Stimulated activated CD4-positive, alpha-beta T cell treated with anti-CD3 and anti-CD28 coated beads, Interleukin-15, amount 100 ng/mL, for 1 hour (primary cell): ENCODE results near the gene SYCE1L.
A peak's percentile ranks its signal among the peaks of the same experiment; 100 is the strongest.
"Not testable (repeated sequence)": the region's sequence is repeated elsewhere in the genome, so short reads cannot be mapped to it uniquely, and the experiment has no call there.

Source experiments
- DNase-seq, 2 donors: peaks; one replicate each; pipeline ENCODE4 v3.0.0-alpha.2; 2020; ENCODE audit warnings: low read depth in 1 of 2, low spot score in 1 of 2

SYCE1L gene

DNA sequence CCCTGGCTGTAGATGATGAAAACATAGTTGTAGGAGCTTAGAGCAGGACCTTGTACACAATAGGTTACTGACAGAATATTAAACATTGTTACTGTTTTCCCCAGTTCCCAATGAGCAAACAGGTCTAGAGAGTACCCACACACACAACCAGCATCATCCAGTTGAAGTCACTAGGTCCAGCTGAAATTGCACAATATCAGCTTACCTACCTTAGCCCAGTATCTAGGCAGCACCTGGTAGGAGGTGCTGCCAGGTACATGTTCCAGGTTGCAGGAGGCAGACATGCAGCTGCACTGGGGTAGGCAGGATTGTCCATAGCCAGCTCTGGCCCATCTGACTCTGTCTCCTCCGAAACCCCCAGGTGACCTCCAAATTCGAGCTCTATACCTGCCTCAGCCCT, 1.5 kb upstream of the SYCE1L start:
- DNase-seq: no peak

DNA sequence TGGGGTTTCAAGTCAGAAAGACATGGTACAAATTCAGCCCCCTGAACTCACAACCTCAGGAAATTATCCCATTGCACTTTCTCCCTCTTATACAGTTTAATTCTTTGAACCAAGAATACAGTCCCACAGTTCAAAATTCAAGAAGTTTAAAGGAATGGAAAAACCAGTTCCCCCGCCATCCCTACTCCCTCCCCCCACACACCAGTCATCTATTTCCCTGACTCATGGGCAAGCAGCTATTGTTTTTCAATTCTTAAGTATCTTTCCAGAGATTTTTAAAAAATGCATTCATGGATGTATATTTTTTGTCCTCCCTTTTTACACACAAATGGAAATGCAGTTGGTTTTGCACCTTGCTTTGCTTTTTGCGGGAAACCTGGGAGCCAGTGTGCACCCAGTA, 7.3 kb downstream of the SYCE1L start:
- DNase-seq: no peak

DNA sequence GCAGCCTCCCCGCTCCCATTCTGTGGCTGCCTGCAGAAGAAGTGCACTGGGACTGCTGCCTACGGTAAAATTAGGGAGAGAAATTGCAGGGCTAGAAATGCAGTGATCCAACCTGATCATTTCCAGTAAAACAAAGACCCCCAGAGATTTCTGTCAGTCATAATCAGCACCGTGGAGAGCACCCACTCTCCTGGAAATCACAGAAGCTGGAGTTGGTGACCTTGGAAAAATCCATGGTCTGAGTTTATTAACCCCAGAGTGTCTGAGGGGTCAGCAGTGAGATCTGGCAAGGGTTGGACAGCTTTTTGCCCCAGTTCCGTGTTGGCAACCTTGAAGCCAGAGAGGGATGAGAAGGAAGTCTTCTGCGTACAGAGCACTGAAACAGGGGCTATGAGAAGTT, 7.8 kb downstream of the SYCE1L start:
- no peak for DNase-seq

DNA sequence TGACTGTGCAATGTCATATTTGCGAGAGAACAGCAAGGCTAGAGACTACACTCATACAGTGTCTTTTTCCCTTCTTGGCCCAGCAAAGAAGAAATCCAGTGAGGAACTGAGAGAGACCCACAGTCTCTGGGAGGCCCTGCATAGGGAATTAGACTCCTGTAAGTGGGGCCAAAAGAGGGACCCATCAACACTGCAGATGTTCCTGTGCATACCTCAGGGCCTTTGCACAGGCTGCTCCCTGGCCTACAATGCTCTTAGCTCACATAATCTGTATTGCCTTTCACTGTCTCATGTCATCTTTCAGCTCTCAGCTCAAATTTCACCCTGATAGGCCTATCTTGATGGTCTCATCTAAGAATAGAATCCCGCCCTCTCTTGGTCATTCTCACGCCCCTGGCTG, 9.2 kb downstream of the SYCE1L start:
- no peak for DNase-seq

DNA sequence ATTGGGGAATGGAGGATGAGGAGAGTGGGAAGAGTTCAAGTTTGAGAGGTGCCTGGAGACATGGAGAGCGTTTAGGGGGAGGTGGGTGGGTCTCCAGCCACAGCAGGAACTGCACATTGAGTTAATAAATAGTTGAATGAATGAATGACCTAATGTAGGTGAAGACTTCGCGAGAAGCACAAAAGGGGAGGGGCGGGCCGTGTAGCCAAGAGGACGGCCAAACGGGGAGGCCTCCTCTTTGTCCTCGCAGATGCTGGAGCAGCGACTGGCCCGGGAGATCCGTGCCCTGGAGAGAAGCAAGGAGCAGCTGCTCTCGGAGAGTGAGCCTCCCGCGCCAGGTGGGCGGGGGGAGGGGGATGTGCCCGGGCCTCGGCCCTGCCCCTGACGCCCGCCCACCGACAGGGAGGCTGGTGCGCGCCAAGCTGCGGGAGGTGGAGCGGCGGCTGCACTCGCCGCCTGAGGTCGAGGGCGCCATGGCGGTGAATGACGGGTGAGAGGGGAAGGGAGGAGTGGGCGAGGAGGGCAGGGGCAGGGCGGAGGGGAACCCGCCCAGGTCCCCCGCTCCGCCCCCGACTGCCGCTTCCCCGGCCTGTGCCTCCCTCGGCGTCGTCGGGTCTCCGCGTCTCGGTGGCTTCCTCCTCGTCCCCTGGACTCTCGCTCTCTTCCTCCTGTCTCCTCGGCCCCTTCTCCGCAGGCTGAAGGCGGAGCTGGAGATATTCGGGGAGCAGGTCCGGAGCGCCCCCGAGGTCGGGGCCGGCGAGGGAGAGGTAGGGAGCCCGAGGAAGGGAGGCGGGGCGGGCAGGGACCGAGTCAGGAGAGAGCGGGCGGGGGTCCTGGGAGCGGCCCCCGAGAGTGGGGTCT, 12.9 kb downstream of the SYCE1L start:
- peak; percentile 39 to 61 for DNase-seq

DNA sequence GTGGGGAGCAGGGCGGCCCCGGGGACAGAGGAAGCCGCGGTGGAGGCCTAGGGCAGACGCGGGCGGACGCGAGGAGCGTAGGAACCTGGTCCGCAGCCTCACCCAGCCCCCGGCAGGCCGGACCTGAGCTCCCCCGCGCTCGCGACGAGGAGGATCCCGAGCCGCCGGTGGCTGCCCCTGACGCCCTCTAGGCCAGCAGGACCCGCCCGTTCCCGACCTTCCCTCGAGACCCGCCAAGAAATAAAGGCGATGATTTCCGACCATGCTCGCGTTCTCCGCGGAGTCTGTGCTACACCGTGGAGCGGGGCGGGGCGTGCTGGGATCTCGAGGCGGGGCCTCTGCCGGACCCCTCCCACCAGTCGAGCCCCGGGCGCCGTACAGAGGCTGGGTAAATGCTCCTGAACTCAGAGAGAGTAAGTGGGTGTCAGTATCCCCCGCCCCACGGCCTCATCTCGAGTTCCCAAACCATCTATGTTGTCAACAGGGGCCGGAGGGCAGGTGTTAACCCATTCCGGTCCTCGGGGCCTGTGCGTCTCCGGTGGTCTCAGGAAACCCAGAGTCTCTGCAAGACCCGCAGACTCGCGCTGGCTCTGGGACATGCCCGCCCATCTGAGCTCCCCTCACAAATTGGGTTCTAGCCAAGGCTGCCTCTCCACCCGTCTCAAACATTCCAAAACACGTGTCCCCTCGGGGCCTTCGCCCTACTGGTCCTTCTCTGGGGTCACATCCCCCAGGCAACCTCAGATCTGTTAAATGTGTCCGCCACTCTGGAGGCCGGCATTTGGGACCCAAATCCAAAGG, 13.7 kb downstream of the SYCE1L start:
- DNase-seq: peak; percentile 56 to 67

DNA sequence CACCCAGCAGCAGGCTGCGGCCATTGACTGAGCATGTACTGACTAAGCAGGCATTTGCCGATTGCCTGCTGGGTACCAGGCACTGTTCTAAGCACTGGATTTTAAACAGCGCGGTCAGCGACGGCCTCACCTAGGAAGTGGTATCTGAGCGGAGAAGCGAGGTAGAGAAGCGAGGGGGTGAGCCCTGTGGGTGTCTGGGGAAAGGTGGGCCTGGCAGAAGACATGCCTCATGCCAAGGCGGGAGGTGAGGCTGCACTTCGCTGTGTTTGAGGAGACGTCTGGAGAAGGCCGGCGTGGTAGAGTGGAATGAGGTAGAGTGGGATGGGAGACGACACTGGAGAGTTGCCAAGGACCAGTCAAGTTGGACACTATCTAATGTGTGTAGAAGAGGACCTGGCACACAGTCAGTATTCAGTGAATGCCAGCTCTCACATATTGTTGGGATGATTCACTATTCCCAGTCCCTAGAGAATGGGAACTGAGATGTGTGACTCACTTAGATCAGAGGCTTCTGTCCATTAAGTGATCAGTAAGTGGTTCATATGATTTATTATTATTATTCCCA, 14.4 kb downstream of the SYCE1L start:
- DNase-seq: no peak

DNA sequence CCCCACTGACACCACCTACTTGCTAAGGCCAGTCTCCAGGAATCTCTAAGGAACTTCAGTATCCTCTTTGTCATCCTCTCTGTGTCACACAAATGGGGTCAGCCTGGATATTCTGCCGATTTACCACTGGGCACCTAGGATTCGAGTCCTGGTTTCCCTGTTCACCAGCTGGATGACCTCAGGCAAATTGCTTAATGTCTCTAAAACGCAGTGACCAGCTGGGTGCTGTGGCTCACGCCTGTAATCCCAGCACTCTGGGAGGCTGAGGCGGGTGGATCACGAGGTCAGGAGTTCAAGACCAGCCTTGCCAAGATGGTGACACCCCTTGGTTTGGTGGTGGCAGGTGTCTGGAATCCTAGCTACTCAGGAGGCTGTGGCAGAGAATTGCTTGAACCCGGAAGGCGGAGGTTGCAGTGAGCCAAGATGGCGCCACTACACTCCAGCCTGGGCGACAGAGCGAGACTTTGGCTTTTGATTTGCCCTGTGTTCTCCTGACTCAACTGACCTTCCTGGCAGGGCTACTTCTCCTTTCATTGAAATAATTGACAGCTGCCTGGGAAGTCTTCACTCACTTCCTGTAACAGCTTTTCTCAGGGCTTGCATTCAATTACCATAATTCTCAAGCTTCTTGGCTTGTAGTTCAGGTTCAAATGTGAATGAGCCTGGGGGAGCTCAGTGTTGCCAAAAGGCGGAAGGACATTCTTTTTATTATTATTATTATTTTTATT, 15.4 kb downstream of the SYCE1L start:
- DNase-seq: no peak

DNA sequence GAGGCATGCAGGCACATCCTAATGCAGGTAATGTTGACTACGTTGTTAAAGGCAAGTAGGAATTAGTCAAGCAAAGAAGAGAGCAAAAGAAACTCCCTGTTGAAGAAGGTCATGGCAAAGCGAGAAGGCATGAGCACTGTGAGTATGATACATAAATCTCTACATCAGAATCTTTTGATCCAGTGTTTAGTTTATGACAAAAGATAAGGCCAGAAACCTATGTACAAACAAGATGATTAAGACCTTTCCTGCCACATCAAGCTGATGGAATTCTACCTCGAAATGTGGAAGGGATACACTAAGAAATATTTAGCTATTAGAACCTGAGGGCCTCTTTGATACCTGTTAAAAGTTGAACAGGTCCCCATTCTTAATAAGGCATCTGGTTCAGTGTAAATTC, 20.2 kb downstream of the SYCE1L start:
- DNase-seq: no peak

DNA sequence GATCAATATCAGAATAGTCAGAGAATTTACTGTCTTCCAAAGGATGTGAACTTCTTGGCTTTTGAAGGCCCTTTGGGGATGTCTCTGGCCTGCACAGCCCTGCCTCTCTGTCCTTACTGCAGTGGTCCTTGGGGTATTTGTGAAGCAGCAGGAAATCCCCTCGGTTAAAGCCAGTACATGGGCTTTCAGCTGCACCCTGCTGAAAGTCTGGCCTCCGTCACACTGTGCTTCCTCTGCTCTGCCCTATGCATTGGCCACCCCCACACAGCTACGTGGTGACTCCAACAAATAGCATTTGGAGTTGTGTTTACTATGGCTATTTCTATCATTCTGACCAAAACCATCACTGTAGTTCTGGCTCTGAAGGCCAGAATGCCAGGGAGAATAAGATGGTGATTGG, 21.2 kb downstream of the SYCE1L start:
- DNase-seq: no peak

DNA sequence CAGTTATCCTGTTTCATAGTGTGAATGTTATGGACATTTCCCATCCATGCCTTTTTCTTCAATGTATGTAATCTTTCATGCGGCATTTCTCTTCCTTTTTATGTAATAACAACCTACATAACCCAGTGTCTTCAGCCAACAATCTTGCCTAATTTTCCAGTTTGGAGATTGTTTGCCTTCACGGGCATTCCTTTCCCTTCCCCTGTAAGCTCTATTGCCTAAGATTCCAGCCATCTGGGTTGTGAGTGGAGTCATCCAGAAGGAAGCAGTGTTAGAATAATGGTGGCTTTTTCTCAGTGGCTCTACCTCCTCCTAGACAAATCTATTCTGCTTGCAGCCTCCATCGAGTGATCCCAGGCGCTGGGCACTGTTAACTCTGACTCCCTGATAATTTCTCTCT, 22.3 kb downstream of the SYCE1L start:
- no peak for DNase-seq

DNA sequence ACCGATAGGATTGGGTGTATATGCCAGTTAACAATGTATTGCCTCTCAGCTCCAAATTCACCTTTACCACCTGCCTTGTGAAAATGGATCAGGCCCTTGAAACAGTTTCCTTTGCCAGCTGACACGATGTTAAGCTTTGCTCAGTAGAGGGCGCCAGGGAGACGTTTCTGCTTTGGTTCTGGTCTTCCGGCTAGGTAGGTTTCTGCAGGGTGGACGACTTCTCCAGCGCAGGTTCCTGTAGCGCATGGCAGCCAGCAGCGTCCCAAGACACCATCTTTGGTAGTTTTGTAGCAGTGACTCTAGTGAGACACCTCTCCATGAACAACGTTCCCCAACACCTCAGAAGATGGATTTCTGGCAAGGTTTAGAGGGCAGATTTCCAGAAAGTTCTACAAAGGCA, 24.0 kb downstream of the SYCE1L start:
- no peak for DNase-seq

DNA sequence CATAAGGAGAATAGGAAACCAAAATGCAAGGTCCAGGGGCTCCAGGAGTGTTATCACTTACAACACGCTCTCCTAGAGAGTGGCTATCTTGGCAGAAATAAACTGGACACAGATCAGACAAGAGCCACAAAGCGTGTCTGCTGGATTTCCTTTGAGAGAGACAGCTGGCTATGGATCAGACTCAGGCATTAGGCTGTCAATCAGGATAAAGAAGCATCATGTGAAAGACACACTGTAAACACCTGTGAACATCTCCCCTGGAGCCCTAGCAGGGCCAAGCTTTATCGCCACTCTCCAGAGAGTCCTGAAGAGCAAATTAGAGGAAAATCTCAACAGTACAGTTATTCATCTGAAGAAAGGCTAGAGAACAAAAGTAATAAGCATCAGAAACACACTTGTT, 26.0 kb downstream of the SYCE1L start:
- DNase-seq: no peak

DNA sequence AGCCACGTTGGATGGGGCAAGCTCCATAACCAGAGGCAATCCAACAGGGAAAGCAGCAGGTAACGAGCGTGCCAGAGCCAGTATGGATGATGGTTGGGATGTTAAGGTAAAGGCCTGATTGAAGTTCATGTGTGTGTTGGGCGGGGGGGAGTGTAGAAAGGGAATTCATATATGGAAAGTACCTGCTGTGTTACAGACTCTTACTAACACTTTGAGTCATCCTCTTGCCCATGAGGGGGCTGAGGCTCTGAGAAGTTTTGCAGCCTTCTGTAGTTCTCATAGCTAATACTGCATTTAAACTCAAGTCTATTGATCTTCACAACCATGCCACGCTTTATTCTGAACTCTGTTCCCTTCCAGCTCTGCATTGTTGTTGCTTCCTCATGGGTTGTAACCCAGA, 28.5 kb downstream of the SYCE1L start:
- DNase-seq: no peak

DNA sequence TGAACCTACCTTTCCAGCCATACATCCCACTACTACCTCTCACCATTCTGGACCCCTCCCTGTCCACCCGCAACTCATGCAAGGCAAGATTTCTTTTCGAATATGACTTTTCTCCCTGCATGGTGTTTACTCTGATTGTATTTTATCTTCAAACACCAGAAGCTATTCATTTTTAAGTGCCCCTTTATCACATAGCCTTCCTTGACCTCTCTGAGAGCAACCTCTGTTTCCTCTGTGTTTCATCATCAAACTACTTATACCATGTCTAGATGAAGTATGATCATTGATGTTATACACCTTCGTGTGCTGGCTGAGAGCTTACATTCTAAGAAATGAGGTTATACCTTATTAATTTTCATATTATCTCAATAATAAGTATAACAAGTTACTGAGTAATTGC, 31.8 kb downstream of the SYCE1L start:
- DNase-seq: no peak

DNA sequence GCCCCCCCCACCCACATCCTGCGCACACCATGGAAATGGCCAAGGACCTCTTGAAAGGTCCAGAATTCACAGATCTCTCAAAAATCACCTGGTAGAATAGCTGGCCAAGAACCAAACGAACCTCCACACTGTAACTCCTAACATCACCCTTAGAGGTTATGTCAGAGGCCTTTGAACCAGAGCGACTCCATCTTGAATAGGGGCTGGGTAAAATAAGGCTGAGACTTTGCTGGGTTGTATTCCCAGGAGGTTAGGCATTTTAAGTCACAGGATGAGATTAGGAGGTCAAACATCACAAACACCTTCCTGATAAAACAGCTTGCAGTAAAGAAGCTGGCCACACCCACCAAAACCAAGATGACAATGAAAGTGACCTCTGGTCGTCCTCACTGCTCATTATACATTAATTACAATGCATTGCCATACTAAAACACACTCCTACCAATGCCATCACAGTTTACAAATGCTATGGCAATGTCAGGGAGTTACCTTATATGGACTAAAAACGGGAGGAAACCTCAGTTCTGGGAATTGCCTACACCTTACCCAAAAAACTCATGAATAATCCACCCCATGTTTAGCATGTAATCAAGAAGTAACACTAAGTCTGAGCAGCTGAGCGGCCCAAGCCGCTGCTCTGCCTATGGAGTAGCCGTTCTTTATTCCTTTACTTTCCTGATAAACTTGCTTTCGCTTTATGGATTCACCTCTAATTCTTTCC, 34.8 kb downstream of the SYCE1L start:
- no peak for DNase-seq

DNA sequence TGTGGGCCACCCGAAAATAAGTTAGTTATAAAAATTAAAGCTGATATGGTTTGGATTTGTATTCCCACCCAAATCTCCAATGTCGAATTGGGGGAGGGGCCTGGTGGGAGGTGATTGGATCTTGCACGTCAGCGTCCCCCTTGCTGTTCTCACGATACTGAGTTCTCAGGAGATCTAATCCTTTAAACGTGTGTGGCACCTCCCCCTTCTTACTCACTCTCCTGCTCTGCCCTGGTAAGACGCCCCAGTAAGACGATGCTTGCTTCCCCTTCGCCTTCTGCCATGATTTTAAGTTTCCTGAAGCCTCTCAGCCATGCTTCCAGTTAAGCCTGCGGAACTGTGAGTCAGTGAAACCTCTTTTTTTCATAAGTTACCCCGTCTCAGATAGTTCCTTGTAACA, 35.4 kb downstream of the SYCE1L start:
- DNase-seq: no peak

DNA sequence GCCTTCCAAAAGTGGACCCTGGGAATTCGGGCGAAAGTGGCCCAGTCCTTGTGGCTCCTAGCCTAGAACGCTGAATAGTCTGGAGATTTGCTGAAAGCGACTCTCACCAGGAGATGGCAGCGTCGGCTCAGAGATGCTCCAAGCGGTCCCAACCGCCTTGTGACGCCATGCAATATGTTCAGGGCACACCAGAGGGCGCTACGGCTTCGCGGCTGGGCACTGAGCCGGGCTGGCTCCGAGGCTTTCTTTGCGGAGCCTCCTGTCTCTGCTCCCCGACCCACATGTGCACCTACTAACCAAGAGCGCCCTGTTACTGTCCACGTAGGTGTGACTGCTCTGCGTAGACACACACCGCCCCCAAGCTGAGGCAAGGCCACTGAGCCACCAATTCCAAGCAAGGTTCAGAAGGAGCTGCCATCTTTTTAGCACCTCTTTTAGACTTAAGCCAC, 36.9 kb downstream of the SYCE1L start:
- DNase-seq: peak; percentile 70 to 80

DNA sequence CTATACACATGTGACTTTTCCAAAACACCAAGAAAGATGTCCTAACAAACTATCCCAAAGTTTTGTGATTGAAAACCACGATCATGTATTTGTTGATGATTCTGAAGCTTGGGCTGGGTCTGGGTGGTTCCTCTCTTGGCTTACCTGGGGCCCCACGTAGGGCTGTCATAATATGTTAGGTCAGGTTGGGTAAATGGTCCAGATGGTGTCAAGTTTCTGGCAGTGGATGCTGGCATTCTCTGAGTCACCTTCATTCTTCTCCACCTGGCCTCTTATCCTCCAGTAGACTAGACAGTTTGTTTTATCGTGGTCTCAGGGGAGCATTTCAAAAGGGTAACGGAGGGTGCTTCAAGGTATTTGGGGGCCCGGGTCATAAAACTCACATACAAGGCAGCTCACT, 39.4 kb downstream of the SYCE1L start:
- no peak for DNase-seq

DNA sequence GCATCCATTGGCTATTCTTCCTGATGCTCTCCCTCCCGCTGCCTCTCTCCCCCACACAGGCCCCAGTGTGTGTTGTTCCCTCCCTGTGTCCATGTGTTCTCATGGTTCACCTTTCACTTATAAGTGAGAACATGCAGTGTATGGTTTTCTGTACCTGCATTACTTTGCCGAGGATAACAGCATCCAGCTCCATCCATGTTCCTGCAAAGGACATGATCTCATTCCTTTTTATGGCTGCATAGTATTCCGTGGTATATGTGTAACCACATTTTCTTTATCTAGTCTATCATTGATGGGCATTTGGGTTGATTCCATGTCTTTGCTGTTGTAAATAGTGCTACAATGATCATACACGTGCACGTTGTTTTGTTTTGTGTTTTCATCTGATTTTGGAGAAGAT, 43.3 kb downstream of the SYCE1L start:
- DNase-seq: not testable (repeated sequence)

DNA sequence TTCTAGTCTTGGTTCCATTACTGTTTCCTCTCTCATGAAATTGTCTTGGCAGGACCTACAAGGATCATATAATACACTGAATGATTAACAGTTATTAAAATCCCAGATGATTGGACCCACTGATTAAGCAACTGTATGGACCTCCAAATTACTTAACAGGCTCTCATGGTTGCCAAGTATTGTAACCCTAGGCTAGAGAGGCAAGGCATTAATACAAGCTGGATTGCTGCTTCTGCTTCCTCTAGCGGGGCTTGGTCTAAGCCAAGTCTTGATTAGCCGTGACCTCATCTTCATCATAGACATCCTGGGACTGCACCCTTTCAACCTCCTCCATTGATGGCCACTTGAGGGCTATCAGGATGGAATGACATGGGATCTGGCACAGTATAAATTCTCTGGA, 46.9 kb downstream of the SYCE1L start:
- DNase-seq: no peak
